Activated CD4-positive, alpha-beta T cell treated with anti-CD3 and anti-CD28 coated beads, Interleukin-2, amount 50 U/mL, for 1 hour (primary cell): Measurements from ENCODE around the gene BRCA2.

Source experiments
- DNase-seq: peaks from one replicate; pipeline ENCODE4 v3.0.0-alpha.2; 2020

The BRCA2 gene

GRCh38 chr13:32384702-32385101 lies 69.4 kb downstream of the BRCA2 start:
- no peak for DNase-seq

GRCh38 chr13:32385410-32385809 lies 70.1 kb downstream of the BRCA2 start:
- DNase-seq, result no peak

GRCh38 chr13:32390048-32390447 lies 74.7 kb downstream of the BRCA2 start:
- no peak for DNase-seq

GRCh38 chr13:32390484-32390883 lies 75.2 kb downstream of the BRCA2 start:
- DNase-seq, result no peak

- no peak for DNase-seq
Observed at GRCh38 chr13:32391101-32391619, 75.9 kb downstream of the BRCA2 start.

GRCh38 chr13:32403108-32403507 lies 87.8 kb downstream of the BRCA2 start:
- no peak for DNase-seq

- no peak for DNase-seq
Observed at GRCh38 chr13:32407854-32408253, 92.5 kb downstream of the BRCA2 start.

- DNase-seq, result no peak
Observed at GRCh38 chr13:32408296-32409000, 93.1 kb downstream of the BRCA2 start.

GRCh38 chr13:32409001-32409313 lies 93.6 kb downstream of the BRCA2 start:
- DNase-seq, result no peak

GRCh38 chr13:32409561-32410421 lies 94.5 kb downstream of the BRCA2 start:
- no peak for DNase-seq

- no peak for DNase-seq
Observed at GRCh38 chr13:32413284-32413683, 98.0 kb downstream of the BRCA2 start.

- no peak for DNase-seq
Observed at GRCh38 chr13:32414580-32414979, 99.3 kb downstream of the BRCA2 start.

GRCh38 chr13:32415019-32415418 lies 99.7 kb downstream of the BRCA2 start:
- no peak for DNase-seq

GRCh38 chr13:32417995-32418394 lies 102.7 kb downstream of the BRCA2 start:
- no peak for DNase-seq

GRCh38 chr13:32419862-32420261 lies 104.6 kb downstream of the BRCA2 start:
- DNase-seq, result no peak

GRCh38 chr13:32423592-32423991 lies 108.3 kb downstream of the BRCA2 start:
- DNase-seq, result no peak

GRCh38 chr13:32425158-32425557 lies 109.8 kb downstream of the BRCA2 start:
- DNase-seq, result no peak

- DNase-seq, result no peak
Observed at GRCh38 chr13:32426191-32426989, 111.1 kb downstream of the BRCA2 start.

GRCh38 chr13:32426990-32427851 lies 111.9 kb downstream of the BRCA2 start:
- peak; percentile 60 for DNase-seq

- DNase-seq, result peak; percentile 76
Observed at GRCh38 chr13:32427852-32428580, 112.7 kb downstream of the BRCA2 start, which contains the start of gene N4BP2L1. TSS of gene N4BP2L1 (minus strand) at chr13:32428130. CDS start at chr13:32428082, 48 bp downstream.
